GM19395 (cell line): ENCODE results near the gene GABRD.
"Not testable (repeated sequence)": the region's sequence is repeated elsewhere in the genome, so short reads cannot be mapped to it uniquely, and the experiment has no call there.

Experiments
- ATAC-seq: cut with Tn5 transposase; IDR thresholded peaks from one replicate; pipeline ENCODE4 v1.9.1; 2021; ENCODE audit warnings: mild to moderate bottlenecking, moderate library complexity; ENCODE audit not compliant: unreplicated experiment

Gene GABRD, protein sequence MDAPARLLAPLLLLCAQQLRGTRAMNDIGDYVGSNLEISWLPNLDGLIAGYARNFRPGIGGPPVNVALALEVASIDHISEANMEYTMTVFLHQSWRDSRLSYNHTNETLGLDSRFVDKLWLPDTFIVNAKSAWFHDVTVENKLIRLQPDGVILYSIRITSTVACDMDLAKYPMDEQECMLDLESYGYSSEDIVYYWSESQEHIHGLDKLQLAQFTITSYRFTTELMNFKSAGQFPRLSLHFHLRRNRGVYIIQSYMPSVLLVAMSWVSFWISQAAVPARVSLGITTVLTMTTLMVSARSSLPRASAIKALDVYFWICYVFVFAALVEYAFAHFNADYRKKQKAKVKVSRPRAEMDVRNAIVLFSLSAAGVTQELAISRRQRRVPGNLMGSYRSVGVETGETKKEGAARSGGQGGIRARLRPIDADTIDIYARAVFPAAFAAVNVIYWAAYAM

DNA sequence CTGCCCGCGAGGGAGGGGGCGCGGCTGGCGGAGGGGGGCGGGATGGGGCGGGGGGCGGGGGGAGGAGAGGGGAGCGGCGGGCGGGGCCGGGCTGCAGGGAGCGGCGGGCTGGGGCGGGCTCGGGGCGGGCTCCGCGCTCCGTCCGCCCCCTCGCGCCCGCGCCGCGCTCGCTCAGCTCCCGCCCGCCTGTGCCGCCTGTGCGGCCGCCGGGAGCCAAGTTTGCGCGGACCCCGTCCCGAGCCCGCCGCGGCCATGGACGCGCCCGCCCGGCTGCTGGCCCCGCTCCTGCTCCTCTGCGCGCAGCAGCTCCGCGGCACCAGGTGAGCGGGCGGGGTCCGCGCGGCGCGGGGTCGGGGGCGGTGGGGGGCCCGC, at the start of gene GABRD:
Gene GABRD, plus strand, starts transcription at position 174 of the 372 bp plus-strand sequence. Its CDS starts 79 bp downstream, at position 253.
- ATAC-seq: no peak

DNA sequence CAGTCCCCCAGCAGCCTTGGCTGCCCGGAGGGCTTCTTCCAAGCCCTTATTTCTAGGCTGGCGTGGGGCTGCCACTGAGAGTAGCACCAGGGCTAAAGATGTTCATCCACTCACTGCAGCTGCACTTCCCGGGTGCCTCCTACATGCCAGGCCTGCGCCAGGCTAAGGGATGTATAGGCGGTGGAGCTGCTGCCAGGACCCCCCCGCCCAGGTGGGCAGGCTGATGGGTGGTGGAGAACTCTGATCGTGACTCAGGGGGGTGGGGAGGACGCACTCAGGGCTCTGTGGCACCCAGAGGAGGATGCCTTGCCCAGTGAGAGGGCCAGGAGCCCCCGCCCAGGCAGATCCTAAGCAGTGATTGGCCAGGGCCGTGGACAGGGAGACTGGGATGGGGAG, 49.6 kb upstream of the GABRD start:
- no peak for ATAC-seq

DNA sequence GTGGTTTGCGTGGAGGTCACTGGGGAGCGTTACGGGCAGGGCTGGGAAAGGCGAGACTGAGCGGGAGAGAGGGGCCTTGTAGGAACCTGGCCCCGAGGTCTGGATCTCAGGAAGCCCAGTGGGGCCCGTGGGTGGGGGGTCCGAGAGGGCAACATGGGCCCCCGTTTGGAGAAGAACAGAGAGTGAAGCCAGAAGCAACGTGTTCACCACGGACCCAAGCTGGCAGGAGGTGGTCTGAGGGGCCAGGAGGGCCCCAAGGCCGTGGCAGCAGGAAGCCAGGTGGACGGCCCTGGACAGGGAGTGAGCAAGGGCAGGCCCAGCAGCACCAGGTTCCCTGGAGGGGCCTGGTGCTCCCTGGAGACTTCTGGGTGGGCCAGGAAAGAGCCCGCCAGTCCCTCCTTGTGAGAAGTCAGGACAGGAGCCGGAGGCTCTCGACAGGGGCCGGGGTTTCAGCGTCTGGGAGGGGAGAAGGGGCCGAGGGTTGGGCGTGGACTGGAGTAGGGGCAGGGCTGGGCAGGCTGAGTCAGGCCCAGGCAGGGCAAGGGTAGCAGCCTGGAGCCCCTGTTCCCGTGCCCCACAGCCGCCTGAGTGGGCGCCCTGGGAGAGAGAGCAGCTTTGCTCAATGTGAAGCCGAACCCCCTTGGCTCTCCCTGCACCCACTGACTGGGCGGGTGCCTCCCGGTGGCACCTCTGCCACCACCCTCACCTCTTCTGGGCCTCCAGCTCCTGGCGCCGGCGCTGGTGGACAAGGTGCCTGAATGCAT, 49.0 kb upstream of the GABRD start:
- no peak for ATAC-seq

DNA sequence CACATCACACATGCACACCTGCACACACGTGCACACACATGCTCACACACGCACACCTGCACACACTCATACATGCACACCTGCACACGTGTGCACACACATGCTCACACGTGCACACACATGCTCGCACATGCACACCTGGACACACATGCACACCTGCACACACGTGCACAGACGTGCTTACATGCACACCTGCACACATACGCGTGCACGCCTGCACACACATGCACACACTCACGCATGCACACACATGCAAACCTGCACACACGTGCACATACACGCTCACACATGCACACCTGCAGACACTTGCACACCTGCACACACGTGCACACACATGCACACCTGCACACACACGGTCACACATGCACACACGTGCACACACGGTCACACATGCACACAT, 48.1 kb upstream of the GABRD start:
- no peak for ATAC-seq

DNA sequence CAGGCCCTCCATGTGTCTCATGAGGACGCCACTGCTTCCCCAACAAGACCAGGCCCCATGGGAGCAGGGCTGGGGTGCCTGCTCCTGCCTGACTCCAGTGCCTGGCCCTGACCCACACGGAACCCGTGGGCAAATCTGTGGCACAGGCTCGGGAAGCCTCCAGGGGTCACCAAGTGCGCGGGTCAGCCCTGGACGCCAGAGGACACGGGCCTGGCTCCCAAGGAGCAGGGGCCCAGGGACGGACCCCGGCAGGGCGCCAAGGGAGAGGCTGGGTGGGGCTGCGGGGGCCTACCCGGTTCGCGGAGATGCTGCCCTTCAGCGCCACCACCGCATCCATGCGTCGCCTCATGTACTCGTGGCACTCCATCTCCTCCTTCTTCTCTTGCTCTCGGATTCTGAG, 47.5 kb upstream of the GABRD start:
- no peak for ATAC-seq

DNA sequence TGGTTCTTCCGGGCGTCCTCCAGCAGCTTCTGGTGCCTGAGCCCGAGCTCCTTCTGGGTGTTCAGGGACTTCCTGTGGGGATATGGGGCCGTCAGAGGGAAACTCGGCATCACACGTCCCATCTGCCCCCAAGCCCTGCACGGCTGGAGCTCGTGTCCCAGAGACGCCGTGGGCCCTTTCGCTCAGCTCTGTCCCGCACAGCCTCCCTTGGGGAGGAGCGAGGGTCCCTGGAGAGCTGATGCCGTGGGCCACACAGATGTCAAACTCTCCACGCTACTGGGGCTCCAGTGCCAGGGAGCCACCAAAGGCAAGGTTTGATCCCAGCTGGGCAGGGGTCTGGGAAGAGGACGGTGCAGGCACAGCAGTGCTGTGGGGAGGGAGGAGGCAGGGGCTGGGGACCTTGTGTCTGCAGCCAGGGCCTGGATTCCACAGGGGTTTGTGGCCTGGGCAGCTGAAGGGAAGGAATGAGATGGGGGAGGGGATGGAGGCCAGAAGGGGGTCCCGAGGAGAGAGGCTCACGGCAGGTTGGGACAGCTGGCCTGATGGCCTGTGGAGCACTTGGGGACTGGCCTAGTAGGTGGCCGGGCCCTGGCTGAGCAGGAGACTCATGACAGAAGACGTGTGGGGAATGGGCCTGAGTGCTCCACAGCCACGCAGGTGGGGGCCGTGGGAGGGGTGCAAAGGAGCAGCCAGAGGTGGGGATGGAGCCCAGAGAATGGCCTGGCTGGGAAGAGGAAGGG, 46.0 kb upstream of the GABRD start:
- ATAC-seq: no peak

DNA sequence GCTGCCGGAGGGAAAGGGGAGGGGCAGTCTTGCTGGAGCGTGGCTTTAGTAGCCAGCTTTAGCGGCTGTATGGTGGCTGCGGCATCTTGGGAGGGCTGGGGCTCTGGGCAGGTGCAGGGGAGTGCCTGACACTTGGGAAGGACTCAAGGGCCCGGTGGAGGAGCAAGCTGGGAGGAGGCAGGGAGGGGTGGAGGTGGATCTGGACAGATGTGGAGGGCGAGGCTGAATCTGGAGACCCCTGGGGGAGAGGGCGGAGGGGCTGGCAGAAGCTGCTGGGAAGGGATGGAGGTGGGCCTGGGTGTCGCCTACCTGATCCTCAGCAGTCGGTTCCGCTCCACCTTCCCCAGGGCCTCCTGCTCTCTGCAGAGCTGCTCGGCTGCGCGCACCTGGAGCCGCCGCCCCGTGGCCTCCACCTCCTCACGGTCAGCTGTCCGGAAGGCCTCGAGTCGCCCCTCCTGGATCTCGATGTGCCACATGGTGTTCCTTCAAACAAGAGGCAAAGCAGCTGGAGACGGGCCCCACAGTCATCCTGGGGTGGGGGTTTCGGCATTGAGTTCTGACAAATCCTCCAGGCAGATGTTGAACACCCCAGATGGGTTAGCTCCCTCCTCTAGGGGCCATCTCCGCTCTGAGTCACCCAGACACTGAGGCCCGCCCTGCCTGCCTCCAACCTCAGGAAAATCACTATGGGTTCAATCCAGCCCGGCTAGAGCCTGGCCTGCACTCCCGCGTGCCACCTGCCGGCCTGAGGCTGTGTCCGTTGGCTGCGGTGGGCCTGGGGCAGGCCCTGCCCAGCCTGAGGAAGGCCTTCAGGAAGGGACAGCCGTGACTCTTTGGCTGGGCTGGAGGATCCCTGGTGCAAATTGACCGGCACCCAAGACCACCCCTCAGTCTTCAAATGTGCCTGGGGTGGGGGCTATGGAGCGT, 45.2 kb upstream of the GABRD start:
- no peak for ATAC-seq

DNA sequence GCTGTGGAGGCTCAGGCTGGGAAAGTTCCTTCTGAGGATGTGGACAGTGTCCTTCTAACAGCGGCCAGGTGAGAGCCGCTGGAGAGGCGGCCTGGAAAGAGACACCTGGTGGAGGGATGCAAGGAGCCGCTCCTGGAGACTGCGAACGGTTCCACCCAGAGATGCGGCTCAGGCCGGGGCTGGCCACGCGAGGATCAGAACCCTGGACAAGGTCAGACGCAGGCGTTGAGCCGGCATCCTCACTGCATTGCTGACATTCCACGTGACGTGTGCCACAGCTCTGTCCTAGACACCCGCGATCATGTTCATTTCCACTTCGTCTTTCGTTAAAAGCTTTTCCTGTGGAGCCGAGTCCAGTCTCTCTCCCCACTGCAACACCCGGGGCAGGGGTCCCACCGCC, 44.3 kb upstream of the GABRD start:
- ATAC-seq: no peak

DNA sequence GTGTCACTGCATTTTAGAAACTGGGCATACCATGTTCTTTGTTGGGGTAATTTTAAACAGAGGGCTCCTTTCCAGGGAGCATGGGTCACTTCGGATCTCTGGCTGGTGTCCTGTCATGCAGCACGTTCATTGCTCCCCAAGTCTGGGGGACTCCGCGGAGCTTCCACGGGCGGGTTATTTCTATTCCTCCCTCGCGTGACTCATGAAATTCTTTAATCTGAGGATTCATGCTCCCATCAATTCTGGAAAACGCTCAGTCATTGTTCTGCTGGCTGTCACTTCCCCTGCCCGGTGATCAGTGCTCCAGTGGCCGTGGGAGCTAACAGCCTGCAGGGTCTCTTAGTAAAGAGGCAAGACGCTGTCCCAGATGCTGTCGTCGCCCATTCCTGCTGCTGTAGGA, 43.6 kb upstream of the GABRD start:
- ATAC-seq: no peak

DNA sequence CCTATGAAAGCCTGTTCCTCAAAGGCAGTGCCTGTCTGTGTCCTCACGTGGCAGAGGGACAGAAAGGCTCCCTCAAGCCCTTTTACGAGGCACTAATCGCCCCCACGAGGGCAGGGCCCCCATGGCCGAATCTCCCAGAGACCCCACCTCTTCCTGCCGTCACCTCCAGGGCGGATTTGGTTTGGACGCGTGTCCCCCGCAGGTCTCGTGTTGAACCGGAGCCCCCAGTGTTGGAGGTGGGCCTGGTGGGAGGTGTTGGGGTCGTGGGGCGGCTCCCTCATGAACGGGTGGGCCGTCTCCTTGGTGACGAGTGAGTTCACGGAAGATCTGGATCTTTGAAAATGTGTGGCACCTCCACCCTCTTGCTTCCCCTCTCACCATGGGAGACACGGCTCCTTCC, 43.1 kb upstream of the GABRD start:
- ATAC-seq: no peak

DNA sequence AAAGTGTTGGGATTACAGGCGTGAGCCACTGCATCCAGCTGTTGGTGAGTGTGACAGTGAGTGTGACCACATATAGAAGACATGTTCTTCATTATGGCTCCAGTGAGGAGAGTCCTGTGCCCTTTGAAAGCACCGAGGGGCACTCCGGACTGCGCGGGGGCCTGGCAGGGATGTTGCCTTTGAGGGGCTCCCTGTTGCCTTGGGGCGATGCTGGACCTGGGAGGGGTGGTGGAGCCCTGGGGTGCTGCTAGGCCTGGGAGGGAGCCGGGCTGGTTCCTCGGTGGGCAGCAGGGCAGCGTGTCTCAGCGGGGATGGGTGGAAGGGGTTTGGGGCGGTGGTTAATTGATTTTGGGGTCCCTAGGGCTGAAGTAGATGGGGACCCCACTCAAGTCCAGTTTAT, 41.0 kb upstream of the GABRD start:
- no peak for ATAC-seq

DNA sequence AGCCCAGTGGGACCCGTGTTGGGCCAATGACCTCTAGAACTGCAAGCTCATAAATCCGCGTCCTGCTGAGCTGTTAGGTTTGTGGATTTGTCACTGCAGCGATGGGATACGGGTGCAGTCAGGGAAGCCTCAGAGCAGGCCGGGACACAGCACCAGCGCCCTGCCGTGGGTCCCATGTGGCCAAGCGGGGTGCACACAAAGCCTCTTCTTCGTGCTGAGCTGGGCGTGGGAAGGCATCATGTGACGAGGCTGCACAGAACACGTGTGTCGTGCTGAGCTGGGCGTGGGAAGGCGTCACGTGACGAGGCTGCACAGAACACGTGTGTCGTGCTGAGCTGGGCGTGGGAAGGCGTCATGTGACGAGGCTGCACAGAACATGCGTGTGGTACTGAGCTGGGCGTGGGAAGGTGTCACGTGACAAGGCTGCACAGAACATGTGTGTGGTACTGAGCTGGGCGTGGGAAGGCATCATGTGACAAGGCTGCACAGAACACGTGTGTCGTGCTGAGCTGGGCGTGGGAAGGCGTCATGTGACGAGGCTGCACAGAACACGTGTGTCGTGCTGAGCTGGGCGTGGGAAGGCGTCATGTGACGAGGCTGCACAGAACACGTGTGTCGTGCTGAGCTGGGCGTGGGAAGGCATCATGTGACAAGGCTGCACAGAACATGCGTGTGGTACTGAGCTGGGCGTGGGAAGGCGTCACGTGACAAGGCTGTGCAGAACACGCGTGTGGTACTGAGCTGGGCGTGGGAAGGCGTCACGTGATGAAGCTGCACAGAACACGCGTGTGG, 40.3 kb upstream of the GABRD start:
- not testable (repeated sequence) for ATAC-seq

DNA sequence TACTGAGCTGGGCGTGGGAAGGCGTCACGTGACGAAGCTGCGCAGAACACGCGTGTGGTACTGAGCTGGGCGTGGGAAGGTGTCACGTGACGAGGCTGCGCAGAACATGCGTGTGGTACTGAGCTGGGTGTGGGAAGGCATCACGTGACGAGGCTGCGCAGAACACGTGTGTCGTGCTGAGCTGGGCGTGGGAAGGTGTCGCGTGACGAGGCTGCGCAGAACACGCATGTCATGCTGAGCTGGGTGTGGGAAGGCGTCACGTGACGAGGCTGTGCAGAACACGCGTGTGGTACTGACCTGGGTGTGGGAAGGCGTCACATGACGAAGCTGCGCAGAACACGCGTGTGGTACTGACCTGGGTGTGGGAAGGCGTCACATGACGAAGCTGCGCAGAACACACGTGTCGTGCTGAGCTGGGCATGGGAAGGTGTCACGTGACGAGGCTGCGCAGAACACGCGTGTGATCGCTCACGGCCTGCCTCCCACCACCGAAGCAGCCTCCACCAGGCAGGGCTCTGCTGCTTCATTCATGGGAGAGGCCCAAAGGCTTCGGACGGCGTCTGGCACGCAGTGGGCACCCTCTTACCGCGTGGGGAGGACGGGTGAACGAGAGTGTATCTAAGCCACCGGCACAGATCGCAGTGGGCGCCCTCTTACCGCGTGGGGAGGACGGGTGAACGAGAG, 39.5 kb upstream of the GABRD start:
- ATAC-seq: no peak

DNA sequence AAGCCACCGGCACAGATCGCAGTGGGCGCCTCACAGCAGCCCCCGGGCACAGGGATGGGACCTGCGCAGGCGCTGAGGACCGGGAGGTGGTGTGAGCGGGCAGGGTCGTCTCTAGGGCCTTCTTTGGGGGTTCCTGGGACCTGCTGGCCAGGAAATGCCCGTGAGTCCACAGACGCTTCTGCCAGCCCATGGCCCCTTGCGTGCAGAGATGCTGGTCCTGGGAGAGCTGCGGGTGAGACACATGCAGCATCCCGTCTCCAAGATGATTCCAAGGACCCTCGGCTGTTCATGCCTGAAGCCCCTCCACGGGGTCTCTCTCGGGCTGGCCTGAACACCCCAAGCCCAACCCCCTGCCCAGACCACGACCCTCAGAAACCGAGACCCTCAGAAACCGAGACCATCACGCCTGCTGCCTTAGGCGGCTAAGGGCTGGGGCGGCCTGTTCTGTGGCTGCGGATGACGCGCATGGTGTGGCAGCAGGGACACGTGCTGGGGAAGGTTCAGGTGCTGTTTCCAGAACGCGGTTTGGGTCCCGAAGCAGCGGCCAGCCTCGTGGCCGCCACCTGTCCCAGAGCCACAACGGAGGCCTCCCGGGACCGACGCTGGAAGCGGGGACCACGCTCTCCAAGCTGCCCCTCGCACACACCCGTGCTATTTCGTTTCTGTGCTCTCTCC, 38.5 kb upstream of the GABRD start:
- no peak for ATAC-seq

DNA sequence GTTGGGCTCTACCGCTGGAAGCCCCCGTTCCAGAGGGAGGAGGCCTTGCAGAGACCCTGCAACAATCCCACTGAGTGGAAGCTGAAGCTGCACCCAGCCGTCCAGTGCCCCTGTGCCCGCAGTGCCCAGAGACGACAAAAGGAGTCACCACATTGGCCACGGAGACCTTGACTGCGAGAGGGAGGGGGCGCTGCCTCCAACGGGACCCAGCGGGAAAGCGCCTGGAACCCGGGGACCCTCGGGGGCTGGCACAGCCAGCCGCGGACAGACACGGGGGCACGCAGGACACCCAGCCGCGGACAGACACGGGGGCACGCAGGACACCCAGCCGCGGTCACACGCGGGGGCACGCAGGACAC, 38.0 kb upstream of the GABRD start:
- ATAC-seq: no peak

DNA sequence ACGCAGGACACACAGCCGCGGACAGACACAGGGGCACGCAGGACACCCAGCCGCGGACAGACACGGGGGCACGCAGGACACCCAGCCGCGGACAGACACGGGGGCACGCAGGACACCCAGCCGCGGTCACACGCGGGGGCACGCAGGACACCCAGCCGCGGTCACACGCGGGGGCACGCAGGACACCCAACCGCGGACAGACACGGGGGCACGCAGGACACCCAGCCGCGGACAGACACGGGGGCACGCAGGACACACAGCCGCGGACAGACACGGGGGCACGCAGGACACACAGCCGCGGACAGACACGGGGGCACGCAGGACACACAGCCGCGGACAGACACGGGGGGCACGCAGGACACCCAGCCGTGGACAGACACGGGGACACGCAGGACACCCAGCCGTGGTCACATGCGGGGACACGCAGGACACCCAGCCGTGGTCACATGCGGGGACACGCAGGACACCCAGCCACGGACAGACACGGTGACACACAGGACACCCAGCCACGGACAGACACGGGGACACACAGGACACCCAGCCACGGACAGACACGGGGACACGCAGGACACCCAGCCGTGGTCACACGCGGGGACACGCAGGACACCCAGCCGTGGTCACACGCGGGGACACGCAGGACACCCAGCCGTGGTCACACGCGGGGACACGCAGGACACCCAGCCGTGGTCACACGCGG, 37.4 kb upstream of the GABRD start:
- ATAC-seq: not testable (repeated sequence)

DNA sequence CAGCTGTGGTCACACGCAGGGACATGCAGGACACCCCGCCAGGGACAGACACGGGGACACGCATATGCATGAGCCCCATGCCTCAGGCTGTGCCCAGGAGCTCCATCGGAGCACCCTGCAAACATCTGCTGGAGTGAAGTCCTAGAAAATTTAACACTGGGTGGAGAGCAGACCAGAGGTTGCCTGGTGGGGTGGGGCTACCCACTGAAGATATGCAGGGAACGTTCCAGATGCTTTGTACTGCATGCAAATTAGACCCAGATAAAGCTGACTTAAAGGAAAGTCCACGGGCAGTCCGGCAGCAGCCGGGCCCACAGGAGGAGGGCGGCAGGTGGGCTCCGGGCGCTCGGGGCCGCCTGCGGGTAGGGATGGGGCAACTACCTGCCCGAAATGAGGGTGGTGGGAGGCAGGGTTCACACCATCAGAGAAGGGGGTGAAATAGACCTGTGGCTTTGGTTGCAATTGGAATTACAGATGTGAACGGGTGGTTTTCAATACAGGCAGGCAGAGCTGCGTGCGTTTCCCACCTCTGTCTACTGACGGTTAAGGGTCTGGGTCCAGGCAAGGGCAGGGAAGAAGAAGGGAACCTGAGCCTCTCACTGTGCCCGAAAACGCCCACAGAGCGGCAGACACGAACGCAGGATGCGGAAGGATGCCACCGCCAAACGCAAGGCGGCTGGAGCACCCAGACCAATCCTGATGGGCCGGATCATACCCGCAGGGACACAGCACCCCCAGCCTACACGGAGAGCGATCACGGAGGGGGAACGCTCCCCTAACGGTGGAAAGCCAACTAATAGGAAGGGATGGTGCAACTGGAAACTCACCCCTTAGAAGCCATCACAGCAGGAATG, 36.5 kb upstream of the GABRD start:
- ATAC-seq: no peak
